Activated CD4-positive, alpha-beta memory T cell treated with anti-CD3 and anti-CD28 coated beads for 36 hours (primary cell): ENCODE results near the gene SLC12A6. TPM values are rescaled to one million over a fixed set of nuclear protein-coding genes. Genes with fewer than 3 reads are reported as not detected.
A peak's percentile ranks its signal among the peaks of the same experiment; 100 is the strongest.

Source experiments
- CTCF ChIA-PET: fragments of 350-600 bp; sonication (Branson Sonifier 250); formaldehyde crosslinking; loops from one replicate; lab custom pipeline; 2021; ENCODE audit warnings: antibody characterized with exemption, inconsistent platforms; lab: Charles Lee
- POLR2A ChIA-PET: fragments of 350-600 bp; sonication (Branson Sonifier 250); formaldehyde crosslinking; loops from one replicate; lab custom pipeline; 2021; ENCODE audit warnings: antibody characterized with exemption; lab: Charles Lee
- DNase-seq: peaks from one replicate; pipeline ENCODE4 v3.0.0-alpha.2; 2020
- H3K27ac Mint-ChIP-seq: one replicate; pipeline ENCODE4 v1.8.0; 2021; ENCODE audit warnings: mixed read lengths
- H3K27me3 Mint-ChIP-seq: one replicate; pipeline ENCODE4 v1.8.0; 2021; ENCODE audit warnings: mixed read lengths
- H3K36me3 Mint-ChIP-seq: one replicate; pipeline ENCODE4 v1.8.0; 2021; ENCODE audit warnings: mixed read lengths
- H3K4me1 Mint-ChIP-seq: one replicate; pipeline ENCODE4 v1.8.0; 2021; ENCODE audit warnings: low read depth, mixed read lengths
- H3K4me3 Mint-ChIP-seq: one replicate; pipeline ENCODE4 v1.8.0; 2021; ENCODE audit warnings: mild to moderate bottlenecking, mixed read lengths
- H3K9me3 Mint-ChIP-seq: one replicate; pipeline ENCODE4 v1.8.0; 2021; ENCODE audit warnings: mixed read lengths
- intact Hi-C: fragments of 100-400 bp; cut with micrococcal nuclease; formaldehyde crosslinking; loops from one replicate; pipeline ENCODE4 v1.15.1; 2023
- total RNA-seq, 2 experiments: library from RNA; stranded (reverse); gene quantifications; one replicate each; pipeline ENCODE4 v1.2.3, GENCODE V29; 2021

SLC12A6 gene
- total RNA-seq, 2 experiments from 2014 or later = 18.4 to 18.5 TPM

DNA sequence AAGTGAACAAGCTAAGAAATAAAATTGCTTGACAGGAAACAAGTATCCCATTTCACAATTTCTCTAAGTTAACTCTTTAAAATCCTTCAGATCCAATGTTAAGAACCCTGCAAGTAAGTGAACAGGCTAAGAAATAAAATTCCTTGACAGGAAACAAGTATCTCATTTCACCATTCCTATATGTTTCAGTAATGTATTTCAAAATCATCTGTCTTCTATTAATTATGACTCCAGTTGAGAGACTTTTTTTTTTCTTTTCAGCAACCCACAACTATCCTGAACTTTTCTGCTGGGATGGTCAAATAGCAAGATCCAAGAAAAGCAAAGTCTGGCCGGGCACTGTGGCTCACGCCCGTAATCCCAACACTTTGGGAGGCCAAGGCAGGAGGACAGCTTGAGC, 2.4 kb upstream of the SLC12A6 start:
- Mint-ChIP-seq H3K9me3 (no peaks in the 10 kb centered on the region), H3K4me3 (peak overlapping the region; percentile 20), H3K4me1 (peaks cover 51% of the 10 kb centered on the region), H3K36me3 (peaks cover 28% of the 10 kb centered on the region), H3K27me3 (no peaks in the 10 kb centered on the region), H3K27ac (peak overlapping the region; percentile 60)
- intact Hi-C loops = loop anchor here (5.0 to 10.0 kb wide), 3 partner anchors 97 to 1205 kb away; partner anchors contain the start of genes DPH6, GOLGA8A and ZNF770
- ChIA-PET CTCF (interaction anchor here (0.9 to 5.3 kb wide), 3 partner anchors 27 to 248 kb away, joined by 3 to 46 read pairs (median 3); partner anchors contain the start of gene LPCAT4), POLR2A (no interaction called here)
- no peak for DNase-seq

DNA sequence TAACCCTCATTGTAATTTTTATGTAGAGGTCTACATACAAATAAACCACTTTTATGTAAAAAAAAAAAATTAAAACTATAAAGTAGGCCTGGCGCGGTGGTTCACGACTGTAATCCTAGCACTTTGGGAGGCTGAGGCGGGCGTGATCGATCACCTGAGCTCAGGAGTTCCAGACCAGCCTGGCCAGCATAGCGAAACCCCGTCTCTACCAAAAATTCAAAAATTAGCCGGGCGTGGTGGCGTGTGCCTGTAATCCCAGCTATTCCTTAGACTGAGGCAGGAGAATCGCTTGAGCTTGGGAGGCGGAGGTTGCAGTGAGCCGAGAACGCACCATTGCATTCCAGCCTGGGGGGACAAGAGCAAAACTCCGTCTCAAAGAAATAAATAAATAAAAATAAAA, 766 bp upstream of the SLC12A6 start:
- peaks cover 28% of the 10 kb centered on the region for H3K36me3 Mint-ChIP-seq
- POLR2A ChIA-PET = interaction anchor here (1.3 to 4.3 kb wide), 3 partner anchors 10 to 245 kb away, joined by 3 to 29 read pairs (median 7); partner anchors contain the start of genes GOLGA8B and LPCAT4
- H3K4me1 Mint-ChIP-seq = peaks cover 67% of the 10 kb centered on the region
- intact Hi-C loops = loop anchor here (1.0 to 10.0 kb wide), 3 partner anchors 29 to 1206 kb away; partner anchors contain the start of genes DPH6, LPCAT4 and ZNF770
- no peak for DNase-seq
- no peaks in the 10 kb centered on the region for H3K9me3 Mint-ChIP-seq
- CTCF ChIA-PET = interaction anchor here (1.3 to 5.3 kb wide), 2 partner anchors 28 to 111 kb away, joined by 3 to 46 read pairs; partner anchors contain the start of gene LPCAT4
- peak overlapping the region; percentile 95 for H3K4me3 Mint-ChIP-seq
- H3K27ac Mint-ChIP-seq = peak overlapping the region; percentile 18
- H3K27me3 Mint-ChIP-seq = no peaks in the 10 kb centered on the region

DNA sequence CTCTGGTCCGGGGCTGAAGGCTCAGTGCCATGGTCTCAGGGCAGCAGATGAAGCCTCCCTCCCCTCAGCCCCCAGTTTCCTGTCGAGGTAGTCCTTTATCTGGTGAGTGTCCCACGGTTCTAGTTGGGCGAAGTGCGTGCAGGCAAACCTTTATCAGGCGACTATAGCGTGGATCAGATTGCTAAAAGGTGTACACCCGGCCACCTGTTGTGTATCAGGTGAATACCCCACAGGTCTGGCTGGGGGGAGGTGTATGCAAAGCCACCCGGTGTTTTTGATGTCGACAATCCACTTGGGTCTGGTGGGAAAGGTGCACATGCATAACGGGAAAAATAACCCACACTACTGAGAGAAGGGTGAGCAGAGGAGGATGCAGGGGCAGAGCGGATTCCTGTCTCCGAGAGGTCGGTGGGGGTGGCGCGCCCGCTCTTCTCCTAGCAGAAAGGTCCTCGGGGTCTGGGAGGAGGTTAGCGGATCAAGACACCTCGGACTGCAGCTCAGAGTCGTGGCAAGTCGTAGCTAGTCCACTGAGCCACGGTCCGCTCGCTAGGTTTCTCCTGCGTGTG, 507 bp downstream of the SLC12A6 start:
- peak overlapping the region; percentile 88 for H3K27ac Mint-ChIP-seq
- H3K36me3 Mint-ChIP-seq = peaks cover 28% of the 10 kb centered on the region
- peak; percentile 49 for DNase-seq
- intact Hi-C loops = loop anchor here (5.0 to 10.0 kb wide), 2 partner anchors 650 to 1208 kb away; partner anchors contain the start of genes DPH6 and ZNF770
- H3K4me1 Mint-ChIP-seq = peaks cover 70% of the 10 kb centered on the region
- POLR2A ChIA-PET = interaction anchor here (0.8 to 4.3 kb wide), 3 partner anchors 9 to 246 kb away, joined by 3 to 29 read pairs (median 3); partner anchors contain the start of genes GOLGA8B and LPCAT4
- H3K9me3 Mint-ChIP-seq = no peaks in the 10 kb centered on the region
- no peaks in the 10 kb centered on the region for H3K27me3 Mint-ChIP-seq
- CTCF ChIA-PET = interaction anchor here (0.7 to 5.3 kb wide), 5 partner anchors 9 to 246 kb away, joined by 3 to 46 read pairs (median 5); partner anchors contain the start of genes GOLGA8B, KATNBL1 and LPCAT4
- H3K4me3 Mint-ChIP-seq = peak overlapping the region; percentile 95

- no peaks in the 10 kb centered on the region for H3K27me3 Mint-ChIP-seq
- peak overlapping the region; percentile 95 for H3K4me3 Mint-ChIP-seq
- H3K9me3 Mint-ChIP-seq = no peaks in the 10 kb centered on the region
- intact Hi-C loops = loop anchor here (5.0 to 10.0 kb wide), 2 partner anchors 651 to 1208 kb away; partner anchors contain the start of genes DPH6 and ZNF770
- ChIA-PET POLR2A (interaction anchor here (4.3 kb wide), 1 partner anchor 30 kb away, joined by 29 read pairs; the partner anchor contains the start of gene LPCAT4), CTCF (interaction anchor here (0.9 to 5.3 kb wide), 4 partner anchors 8 to 127 kb away, joined by 4 to 46 read pairs (median 7); partner anchors contain the start of genes KATNBL1 and LPCAT4)
- peaks cover 21% of the 10 kb centered on the region for H3K36me3 Mint-ChIP-seq
- H3K27ac Mint-ChIP-seq = peak overlapping the region; percentile 88
- peaks cover 70% of the 10 kb centered on the region for H3K4me1 Mint-ChIP-seq
- DNase-seq = peak; percentile 26
Measured at GRCh38 chr15:34336231-34336990, 1.2 kb downstream of the SLC12A6 start.

DNA sequence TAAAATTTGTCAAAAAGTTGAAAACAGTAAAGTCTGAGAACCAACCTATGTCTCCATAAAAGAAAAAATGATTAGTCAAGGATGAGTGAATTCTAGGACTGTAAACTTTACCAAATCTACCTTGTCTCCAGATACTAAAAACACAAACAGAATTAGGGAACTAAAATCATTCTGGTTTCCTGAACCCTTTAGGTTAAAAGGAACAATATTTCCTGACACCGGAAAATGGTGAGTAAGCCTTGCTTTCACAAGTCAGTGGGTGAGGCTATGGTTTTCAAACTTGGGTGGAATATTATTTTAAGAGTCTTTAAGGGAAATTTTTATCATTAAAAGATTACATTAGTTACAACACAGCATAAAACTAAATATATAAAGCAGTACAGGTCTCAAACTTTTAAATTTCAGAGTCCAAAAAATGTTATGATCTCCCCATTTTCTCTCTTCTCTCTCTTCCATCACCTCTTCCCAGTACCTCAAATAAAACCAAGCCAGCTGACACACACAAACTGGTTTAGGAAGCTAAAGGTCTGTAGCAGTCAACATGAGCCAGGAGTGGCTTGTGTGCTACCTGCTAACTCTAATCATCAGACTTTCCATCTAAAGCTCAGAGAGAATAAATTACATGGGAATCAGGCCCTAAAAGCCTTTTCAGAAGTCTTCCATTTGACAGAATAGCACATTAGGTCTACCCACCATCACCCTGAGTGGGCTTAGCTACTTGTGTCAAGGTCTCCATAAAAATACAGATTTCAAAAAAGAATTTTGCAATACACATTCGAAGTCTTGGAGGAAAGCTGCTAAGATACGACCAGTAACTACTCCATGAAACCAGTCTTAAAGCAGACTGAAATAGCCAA, 2.2 kb downstream of the SLC12A6 start:
- POLR2A ChIA-PET = interaction anchor here (4.3 kb wide), 1 partner anchor 31 kb away, joined by 29 read pairs; the partner anchor contains the start of gene LPCAT4

DNA sequence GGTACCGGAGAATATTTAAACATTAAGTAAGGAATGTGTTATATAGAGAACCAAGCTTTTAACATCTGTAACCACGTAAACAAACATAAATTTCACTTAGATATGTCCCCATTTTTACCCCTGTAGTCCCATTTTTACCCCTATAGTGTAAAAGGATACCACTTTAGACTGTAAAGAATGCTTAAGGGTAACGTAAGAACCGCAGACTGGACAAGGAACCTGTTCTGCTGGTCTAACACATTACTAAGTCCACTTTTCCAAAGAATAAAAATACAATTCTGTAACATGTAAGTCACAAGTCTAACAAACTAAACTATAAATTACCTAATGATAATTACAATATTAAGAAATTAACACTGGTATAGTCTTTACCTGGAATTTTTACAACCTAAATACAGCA, 2.9 kb downstream of the SLC12A6 start:
- H3K27ac Mint-ChIP-seq = peak overlapping the region; percentile 88
- no peaks in the 10 kb centered on the region for H3K27me3 Mint-ChIP-seq
- ChIA-PET CTCF (no interaction called here), POLR2A (no interaction called here)
- intact Hi-C loops = loop anchor here (1.0 to 10.0 kb wide), 7 partner anchors 16 to 1210 kb away; partner anchors contain the start of genes AVEN, DPH6, EMC7 and ZNF770
- peaks cover 6% of the 10 kb centered on the region for H3K36me3 Mint-ChIP-seq
- peak overlapping the region; percentile 95 for H3K4me3 Mint-ChIP-seq
- no peaks in the 10 kb centered on the region for H3K9me3 Mint-ChIP-seq
- H3K4me1 Mint-ChIP-seq = peaks cover 67% of the 10 kb centered on the region
- DNase-seq = no peak

More for the DNA sequence above, 2.2 kb downstream of the SLC12A6 start:
- peak overlapping the region; percentile 88 for H3K27ac Mint-ChIP-seq
- H3K4me1 Mint-ChIP-seq = peaks cover 70% of the 10 kb centered on the region
- no peaks in the 10 kb centered on the region for H3K27me3 Mint-ChIP-seq
- no peak for DNase-seq
- H3K9me3 Mint-ChIP-seq = no peaks in the 10 kb centered on the region
- peak overlapping the region; percentile 95 for H3K4me3 Mint-ChIP-seq
- CTCF ChIA-PET = interaction anchor here (0.9 to 5.3 kb wide), 3 partner anchors 31 to 126 kb away, joined by 4 to 46 read pairs (median 9); partner anchors contain the start of genes KATNBL1 and LPCAT4
- peaks cover 13% of the 10 kb centered on the region for H3K36me3 Mint-ChIP-seq
- intact Hi-C loops = loop anchor here (2.0 to 10.0 kb wide), 6 partner anchors 17 to 1209 kb away; partner anchors contain the start of genes AVEN, DPH6, EMC7 and ZNF770

DNA sequence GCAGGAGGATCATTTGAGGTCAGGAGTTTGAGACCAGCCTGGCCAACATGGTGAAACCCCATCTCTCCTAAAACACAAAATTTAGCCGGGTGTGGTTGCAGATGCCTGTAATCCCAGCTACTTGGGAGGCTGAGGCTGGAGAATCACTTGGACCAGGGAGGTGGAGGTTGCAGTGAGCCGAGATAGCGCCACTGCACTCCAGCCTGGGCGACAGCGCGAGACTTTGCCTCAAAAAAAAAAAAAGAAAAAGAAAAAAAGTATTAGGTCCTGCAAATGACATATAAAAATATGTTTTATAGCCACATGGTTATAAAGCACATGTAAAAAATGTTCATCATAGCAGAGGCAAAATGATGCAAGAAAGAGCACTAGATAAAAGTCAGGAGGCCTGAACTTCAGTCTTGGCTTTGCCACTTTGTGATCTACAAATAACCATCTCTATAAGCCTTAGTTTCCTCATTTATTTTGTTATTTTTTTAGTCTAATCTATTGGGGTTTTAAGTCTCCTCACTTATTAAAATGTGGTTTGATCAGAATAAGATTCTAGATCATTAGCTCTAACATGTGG, 4.9 kb downstream of the SLC12A6 start:
- H3K9me3 Mint-ChIP-seq = no peaks in the 10 kb centered on the region
- peaks cover 2% of the 10 kb centered on the region for H3K36me3 Mint-ChIP-seq
- CTCF ChIA-PET = interaction anchor here (0.8 to 1.8 kb wide), 3 partner anchors 35 to 91 kb away, joined by 3 to 10 read pairs (median 4); partner anchors contain the start of gene LPCAT4

GRCh38 chr15:34331809-34332208, 5.8 kb downstream of the SLC12A6 start:
- Mint-ChIP-seq H3K36me3 (no peaks in the 10 kb centered on the region), H3K9me3 (no peaks in the 10 kb centered on the region), H3K27ac (peak overlapping the region; percentile 84), H3K4me3 (peak overlapping the region; percentile 40), H3K27me3 (no peaks in the 10 kb centered on the region), H3K4me1 (peaks cover 80% of the 10 kb centered on the region)
- no peak for DNase-seq
- CTCF ChIA-PET = no interaction called here
- intact Hi-C loops = loop anchor here (10.0 kb wide), 1 partner anchor 1213 kb away; the partner anchor contains the start of gene DPH6
- POLR2A ChIA-PET = no interaction called here

More for the DNA sequence above, 4.9 kb downstream of the SLC12A6 start:
- intact Hi-C loops = loop anchor here (10.0 kb wide), 1 partner anchor 1212 kb away; the partner anchor contains the start of gene DPH6
- peak overlapping the region; percentile 84 for H3K27ac Mint-ChIP-seq
- H3K4me3 Mint-ChIP-seq = no peak overlapping the region
- no peak for DNase-seq
- H3K27me3 Mint-ChIP-seq = no peaks in the 10 kb centered on the region
- POLR2A ChIA-PET = interaction anchor here (0.8 to 1.3 kb wide), 2 partner anchors 12 to 14 kb away, joined by 3 to 4 read pairs; no protein-coding TSS in a partner anchor
- peaks cover 76% of the 10 kb centered on the region for H3K4me1 Mint-ChIP-seq

GRCh38 chr15:34330279-34330678, 7.3 kb downstream of the SLC12A6 start:
- ChIA-PET POLR2A (interaction anchor here (0.6 kb wide), 1 partner anchor 173 kb away, joined by 3 read pairs; no protein-coding TSS in a partner anchor), CTCF (interaction anchor here (1.3 to 4.4 kb wide), 6 partner anchors 11 to 257 kb away, joined by 4 to 20 read pairs (median 7); partner anchors contain the start of genes KATNBL1, LPCAT4, NOP10 and NUTM1)
- intact Hi-C loops = loop anchor here (10.0 kb wide), 1 partner anchor 1215 kb away; the partner anchor contains the start of gene DPH6
- H3K27me3 Mint-ChIP-seq = no peaks in the 10 kb centered on the region
- H3K4me3 Mint-ChIP-seq = no peak overlapping the region
- no peaks in the 10 kb centered on the region for H3K9me3 Mint-ChIP-seq
- peaks cover 77% of the 10 kb centered on the region for H3K4me1 Mint-ChIP-seq
- DNase-seq = no peak
- no peak overlapping the region for H3K27ac Mint-ChIP-seq
- H3K36me3 Mint-ChIP-seq = no peaks in the 10 kb centered on the region

GRCh38 chr15:34329006-34329405, 8.6 kb downstream of the SLC12A6 start:
- Mint-ChIP-seq H3K27me3 (no peaks in the 10 kb centered on the region), H3K4me3 (peak overlapping the region; percentile 21), H3K9me3 (no peaks in the 10 kb centered on the region), H3K4me1 (peaks cover 69% of the 10 kb centered on the region), H3K27ac (peak overlapping the region; percentile 30), H3K36me3 (no peaks in the 10 kb centered on the region)
- no peak for DNase-seq
- CTCF ChIA-PET = interaction anchor here (0.9 to 4.4 kb wide), 8 partner anchors 10 to 259 kb away, joined by 3 to 20 read pairs (median 7); partner anchors contain the start of genes KATNBL1, LPCAT4, NOP10 and NUTM1
- intact Hi-C loops = no loop called here
- POLR2A ChIA-PET = interaction anchor here (1.7 to 2.4 kb wide), 4 partner anchors 10 to 38 kb away, joined by 4 to 9 read pairs (median 7); partner anchors contain the start of genes LPCAT4, NOP10 and NUTM1
